Cerebellar cortex (tissue), 1 donor: Measurements from ENCODE around the gene EPB41L4B.

Experiments
- DNase-seq: peaks from one replicate; pipeline ENCODE4 v3.0.0-alpha.2; 2015; ENCODE audit warnings: low spot score

The EPB41L4B gene

DNA sequence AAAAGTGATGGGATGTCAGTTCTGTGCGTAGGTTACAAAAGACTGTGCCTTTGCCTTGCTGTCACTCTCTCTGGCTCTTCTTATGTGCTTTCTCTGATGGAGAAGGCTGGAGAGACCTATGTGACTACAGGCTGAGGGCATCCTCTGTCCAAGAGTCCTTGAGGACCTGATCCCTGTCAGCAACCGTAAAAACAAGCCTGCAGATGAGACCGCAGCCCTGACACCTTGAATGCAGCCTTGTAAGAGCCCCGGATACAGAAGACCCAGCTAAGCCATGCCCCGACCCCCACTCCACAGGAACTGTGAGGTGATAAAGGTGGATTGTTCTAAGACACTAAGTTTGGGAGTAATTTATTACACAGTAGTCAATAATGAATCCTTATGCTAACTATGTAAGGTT is 121.2 kb downstream of the EPB41L4B start:
- no peak for DNase-seq

DNA sequence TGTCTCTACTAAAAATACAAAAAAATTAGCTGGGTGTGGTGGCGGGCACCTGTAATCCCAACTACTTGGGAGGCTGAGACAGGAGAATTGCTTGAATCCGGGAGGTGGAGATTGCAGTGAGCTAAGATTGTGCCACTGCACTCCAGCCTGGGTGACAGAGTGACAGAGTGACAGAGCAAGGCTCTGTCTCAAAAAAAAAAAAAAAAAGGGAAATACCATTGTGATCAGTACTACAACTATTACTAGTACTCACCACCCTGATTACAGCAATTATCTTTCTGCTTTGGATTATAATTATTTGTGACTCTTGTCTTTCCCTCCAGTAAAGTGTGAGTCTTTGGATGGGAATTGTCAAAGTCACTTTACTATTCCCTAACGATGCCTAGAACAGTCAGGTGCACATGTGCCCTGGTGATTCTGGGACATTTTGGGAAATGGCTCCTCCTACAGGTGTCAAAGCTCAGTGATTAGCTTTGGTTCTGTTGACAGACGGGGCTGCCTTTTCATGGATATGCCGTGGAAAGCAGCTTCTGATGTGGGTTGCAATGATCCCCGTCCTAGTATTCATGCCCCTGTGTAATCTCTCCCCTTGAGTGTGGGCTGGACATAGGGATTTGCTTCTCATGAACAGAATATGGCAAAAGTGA is 122.0 kb downstream of the EPB41L4B start:
- no peak for DNase-seq

DNA sequence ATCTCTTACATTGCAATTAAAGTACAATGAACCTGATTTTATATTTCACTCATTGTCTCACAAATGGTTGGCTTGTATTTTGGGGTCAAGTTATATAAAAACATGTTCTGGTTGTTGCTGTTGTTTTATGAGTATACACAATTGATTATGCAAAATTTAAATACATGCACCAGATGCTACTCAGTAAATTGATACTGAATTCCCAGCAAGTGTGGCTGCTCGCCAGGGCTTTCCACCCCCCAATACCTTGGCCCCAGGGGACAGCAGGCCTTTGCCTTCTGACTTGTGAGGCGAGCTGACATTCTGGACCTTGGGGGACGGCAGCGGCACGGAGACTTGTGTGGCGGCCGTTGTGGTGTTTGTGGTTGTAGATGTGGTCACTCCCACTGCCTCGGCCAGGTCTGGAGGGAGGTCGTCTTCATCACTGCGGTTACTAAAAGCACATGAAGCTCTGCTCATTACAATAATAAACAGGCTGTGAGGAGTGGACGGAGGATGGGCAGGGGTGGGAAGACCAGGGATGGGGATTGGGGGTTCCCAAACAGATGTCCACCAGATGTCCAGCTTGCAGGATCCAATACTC is 126.8 kb downstream of the EPB41L4B start:
- DNase-seq = no peak

DNA sequence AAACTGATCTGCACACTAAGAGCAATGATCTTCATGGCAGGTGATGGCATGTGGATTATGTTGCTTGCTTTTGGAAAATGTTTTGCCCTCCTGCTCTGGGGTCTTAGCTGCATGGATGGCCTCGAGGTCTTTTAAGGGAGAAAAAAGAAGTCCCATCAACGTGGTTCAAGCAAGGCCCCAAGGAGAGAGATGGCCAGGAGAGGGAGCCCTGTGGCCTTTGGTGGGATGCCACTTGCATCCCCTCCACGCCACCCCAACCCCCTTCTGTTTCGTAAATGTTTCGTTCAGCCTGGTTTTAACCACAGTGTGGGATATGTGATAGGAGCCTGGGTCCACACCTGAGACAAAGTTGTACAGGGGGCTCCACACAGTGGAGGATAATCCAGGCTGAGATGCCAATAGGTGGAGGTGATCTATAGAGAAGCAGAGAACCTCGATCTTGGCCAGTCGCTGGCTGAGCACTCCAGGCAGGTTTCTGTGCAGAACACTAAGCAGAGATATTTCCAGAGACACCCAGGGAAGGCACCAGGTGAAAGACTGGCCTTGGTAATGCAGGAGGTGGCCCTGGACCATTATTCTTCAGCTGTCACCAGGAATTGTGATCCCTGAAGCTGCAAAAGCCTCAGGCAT is 128.0 kb downstream of the EPB41L4B start:
- DNase-seq = peak; percentile 44

DNA sequence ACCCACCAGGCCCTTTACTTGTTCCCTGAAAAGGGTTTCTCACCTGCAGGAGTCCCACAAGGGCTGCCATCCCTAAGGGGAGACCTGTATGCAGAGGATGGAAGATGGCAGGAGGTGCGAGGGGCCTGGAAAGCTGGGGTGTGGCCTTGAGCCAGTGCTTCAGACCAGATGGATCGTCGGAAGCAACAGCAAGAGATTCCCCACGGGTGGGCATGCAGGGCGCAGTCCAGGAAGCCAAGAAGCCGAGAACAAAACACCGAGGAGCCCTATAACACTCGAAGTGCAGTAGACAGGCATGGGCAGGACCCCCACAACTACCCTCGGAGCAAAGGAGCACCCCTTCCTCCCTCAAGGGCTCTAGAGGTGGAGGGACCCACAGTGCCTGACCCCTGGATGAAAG is 129.1 kb downstream of the EPB41L4B start:
- no peak for DNase-seq

DNA sequence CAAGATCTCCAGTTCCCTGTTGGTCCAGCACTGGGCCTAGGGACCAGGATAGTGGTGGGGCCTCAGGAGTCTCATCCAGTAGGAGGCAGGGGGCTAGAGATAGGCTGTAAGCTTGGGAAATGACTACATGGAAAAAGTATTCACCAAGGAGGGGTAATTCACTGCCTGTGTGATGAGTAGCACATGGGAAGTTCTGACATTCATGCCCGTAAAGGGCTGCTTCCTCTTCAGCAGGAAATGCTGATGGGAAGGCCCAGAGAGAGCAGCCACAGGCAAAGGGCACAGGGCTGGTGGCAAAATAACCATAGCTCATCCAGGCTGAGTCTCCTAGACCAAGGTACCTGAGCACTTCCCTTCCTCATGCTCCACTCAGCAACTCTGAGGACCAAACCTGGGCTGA is 130.7 kb downstream of the EPB41L4B start:
- no peak for DNase-seq

DNA sequence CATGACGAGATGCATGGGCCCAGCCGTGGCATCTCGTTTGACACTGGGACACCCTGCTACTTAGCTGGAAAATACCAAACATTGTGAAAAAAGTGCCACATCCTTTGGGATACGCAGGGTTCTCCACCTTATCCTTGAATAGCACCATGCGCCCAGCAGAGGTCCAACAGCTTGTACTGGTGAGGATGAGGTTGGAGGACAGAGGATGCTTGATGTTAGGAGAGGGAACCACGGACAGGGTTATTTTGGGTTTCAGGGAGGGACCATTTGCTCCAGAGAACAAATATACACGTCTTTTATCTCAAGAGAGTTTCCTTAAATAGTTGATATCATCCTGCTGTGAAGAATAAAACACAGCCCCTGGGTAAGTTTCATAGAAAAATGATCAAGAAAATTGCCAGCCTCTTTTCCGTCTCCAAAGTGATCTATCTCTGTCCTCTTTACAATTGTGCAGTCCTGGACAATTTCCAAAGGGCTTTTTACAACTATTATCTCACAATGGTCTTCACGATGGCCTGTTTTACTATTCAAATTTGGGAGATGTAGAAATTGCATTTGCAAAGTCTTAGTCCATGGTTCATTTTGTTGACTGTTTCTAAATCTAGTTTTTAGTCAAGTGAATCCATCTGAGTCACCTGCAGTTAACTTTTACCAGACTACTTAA is 133.9 kb downstream of the EPB41L4B start:
- no peak for DNase-seq

DNA sequence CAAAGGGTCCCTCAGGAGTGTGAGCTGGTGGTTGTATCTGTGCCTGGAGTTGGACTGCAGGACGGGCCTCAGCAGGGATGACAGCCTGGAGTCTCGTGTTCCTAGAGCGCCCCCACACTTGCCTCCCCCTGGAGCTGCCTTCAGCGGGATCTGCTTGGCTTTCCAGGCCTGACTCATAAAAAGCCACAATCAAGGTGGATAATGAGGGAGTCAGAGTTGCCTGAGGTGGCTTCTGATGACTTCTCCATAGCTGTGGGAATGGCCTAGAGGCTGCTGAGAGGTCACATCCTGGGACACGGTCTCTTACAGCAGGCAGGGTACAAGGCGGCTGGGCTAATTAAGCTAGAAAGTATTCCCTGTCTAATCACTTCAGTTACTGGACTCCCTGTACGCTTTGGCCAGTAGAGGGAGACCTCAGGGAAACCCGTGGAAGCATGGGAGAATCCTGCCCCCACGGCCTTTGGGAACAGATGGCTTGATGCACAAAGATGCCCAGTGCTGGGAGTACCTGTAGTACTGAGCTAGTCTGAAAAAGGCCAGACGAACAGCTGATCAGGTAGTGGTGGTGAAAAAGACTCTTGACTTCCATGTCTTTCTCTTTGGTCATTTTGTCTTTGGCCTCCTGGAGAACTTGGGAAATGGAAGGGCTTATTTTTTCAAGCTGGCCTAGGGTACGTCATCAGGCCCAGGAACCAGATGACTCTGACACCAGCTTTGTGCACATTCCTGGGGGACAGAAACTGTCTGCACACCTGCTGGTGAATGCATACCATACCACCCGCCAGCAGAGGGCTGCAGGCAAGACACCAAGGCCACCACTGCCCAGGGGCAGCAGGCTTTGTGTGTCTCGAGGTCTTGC is 137.7 kb downstream of the EPB41L4B start:
- peak; percentile 89 for DNase-seq

DNA sequence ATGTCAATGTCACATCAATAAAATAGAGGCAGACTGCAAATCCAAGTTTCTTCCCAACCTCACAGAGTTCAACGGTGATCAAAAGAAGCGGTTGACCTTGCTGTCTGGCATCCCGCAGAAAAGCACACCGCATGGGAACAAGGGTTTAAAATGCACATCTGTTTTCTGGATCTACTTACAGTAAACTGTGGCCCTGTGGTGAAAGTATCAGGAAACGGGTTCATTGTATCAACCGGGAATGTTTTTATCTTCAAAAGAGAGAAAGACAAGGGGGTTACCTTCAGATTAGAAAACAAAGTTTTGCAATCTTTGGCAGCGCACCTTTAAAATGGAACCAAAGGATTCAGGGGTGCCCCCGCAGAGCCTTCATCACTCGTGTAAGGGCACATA is 138.3 kb downstream of the EPB41L4B start:
- no peak for DNase-seq

DNA sequence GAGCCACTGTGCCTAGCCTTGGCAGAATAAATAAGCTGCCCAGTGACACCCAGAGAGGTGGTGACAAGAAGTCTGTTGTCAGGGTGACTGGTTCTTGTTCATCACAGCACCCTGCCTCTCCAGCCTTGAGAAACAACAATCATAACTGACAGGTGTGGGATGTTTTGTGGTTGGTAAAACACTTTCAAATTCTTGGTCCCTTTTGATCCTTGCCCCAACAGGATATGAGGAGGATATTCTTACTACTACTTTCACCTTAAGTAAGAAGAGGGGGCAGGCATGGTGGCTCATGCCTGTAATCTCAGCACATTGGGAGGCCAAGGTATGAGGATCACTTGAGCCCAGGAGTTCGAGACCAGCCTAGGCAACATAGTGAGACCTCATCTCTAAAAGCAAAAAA is 139.6 kb downstream of the EPB41L4B start:
- DNase-seq = no peak

DNA sequence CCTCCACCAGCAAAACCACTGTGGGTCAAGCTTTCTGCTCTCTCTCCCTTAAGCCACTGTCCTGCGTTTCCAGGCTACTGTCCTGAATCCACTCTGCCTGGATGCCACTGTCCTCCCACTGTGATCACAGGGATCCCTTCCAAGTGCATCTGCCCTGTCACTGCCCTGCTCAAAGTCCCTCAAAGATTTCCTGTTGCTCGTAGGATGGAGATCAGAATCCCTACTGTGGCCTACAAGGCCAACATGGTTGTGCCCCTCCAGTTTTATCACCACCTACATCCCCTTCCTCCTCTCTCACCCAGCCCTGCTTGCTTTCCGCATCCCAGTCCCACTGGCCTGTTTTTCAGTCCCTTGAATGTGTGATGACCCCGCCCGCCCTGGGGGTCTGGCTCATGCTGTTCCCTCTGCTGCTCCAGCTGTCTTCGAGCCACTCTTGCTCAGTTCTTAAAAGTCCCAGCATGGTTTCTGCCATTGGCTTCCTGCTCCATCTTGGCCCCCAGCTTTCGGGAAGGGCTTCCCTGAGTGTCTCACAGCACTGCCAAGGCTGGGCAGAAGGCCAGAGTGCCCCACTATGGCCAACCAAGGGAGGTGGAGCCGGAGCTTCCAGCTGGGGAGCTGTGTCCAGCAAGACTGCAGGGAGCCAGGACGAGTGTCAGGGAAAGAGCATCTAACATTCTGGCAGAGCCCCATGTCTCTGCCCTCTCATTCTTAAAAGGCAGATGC is 140.9 kb downstream of the EPB41L4B start:
- peak; percentile 87 for DNase-seq

DNA sequence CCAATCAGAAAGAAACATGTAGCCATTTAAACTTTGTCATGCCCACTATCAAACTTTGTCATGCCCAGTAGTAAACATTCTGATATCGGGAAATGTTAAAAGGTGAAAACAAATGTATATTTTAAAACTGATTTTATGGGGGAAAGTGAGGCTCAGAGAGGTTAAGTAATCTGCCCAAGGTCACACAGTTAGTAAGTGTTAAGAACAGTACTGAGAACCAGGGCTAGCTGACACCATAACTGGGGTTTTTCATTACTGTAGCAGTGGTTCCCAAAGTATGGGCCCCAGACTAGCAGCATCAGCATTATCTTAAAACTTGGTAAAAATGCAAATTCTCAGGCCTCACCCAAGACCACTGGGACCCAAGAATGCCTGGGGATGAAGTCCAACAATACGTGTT is 143.9 kb downstream of the EPB41L4B start:
- no peak for DNase-seq

DNA sequence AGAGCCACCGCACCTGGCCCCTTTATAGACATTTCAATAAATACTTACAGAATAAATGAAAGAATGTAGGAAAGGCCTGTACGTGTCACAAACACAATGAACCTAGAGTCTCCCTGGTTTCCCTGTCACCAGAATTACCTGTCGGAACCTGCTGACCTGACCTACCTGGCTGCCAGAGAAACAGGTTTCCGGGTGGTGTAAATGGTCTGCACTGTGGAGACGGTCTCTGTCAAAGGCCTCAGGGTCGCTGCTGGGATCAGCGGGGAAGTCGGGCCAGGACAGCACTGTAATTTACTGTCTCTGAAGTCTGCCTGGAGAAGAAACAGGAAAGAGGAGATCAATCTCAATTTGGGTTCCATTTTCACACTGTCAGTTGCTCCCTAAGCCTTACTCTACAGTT is 144.5 kb downstream of the EPB41L4B start:
- DNase-seq = no peak

DNA sequence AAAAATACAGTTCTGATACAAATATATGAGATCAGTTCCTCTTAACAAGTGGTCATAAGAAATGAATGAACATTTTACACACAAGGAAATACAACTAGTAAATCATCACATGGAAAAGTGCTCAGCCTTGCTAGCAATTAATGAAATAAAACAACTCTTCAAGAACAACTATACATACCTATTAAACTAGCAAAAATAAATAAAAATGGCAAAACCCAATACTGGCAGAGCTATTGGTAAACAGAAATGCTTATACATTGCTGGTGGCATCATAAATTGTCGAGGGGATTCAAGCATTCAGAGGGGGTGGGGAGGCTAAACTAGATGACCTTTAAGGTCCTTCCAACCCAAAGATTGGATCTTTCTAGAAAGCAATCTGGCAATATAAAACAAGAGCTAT is 147.9 kb downstream of the EPB41L4B start:
- no peak for DNase-seq

DNA sequence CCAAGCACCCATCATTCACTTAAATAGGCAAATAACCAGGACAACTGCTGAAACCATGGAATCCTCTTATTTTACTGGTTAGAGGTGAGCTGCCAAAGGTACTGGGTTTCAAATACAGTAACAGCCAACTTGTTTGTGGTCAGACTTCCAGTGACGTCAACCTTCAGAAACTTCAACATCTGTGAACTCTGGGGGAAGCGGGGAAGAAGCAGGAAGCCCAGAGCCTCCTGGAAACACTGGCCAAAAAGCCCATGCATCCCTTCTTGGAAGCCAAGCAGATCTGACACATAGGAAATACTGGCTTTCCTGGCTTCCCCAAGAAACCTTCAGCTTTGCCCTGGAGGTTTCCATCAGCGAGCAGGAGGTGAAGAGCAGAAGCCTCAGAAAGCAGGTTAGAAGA is 148.9 kb downstream of the EPB41L4B start:
- no peak for DNase-seq

DNA sequence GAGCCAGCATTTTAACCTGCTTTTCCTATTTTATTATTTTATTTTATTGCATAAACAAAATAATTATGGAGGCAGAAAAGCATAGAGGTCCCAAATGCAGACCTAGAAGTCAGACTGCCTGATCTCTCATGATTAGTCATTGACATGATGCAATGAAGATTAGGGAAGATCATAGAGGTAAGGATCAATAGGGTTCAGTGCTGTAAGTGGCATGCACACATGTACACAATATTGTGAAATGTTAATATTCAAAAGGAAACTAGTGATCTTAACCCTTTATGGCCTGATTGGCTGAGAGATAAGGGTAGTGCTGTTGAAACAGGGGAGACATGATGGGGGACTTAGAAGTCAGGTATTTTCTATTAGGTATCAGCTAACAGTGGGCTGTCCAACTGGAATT is 152.7 kb downstream of the EPB41L4B start:
- no peak for DNase-seq

DNA sequence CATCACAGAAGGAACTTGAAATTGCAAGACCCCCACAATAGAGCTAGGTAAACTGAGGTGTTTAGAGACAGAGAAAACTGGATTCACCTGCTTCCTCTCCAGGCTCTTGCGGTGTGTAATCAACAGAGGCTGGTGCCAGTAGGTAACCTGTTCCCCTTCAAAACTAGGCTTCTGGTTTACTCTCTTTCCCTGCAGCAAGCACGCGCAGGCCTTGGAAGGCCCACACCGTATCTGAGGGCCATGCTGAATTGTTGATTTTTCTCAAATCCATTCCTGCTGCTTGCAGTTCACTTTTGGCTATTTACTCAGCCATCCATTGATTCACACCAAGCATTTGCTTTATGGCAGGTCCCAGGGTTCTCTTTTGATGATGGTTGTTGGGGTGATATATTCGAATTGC is 153.1 kb downstream of the EPB41L4B start:
- DNase-seq = peak; percentile 48

DNA sequence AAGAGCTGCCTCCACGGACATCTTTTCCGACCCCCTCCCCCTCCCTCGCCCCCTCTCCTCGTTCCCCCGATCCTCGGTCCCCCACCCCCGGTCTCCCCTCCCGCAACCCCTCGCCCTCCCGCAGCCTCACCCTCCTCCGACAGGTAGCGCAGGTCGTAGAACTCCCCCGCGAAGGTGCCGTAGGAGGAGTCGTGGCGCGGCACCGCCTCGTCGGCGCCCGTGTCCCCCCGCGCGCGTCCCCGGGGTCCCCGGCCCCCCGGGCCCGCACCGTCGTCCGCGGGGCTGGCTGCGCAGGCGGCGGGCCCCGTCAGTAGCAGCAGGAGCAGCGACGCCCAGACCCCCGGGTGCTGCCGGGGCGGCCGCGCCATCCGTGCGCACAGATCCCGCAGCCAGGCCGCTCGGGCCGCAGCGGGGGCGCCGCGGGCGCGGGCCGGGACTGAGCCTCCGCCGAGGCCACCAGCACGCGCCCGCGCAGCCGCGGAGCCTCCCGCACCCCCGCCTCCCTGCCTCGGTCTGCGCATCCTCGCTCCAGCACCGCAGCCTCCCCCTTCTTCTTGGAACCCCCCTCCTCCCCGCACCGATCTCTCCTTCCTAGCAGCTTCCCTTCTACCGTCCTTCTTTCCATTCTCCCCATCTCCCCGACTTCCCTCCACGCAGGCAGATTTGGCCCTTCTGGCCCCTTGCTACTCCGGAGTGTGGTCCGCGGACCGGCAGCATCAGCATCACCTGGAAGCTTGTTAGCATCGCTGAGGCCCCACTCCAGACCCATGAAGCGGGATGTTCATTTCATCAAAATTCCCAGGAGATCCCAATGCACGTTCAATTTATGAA is 153.9 kb downstream of the EPB41L4B start, which contains the start of gene FRRS1L:
FRRS1L (minus strand) TSS at position 479 of the 831 bp plus-strand sequence; CDS start at position 368, 111 bp downstream.
- no peak for DNase-seq

DNA sequence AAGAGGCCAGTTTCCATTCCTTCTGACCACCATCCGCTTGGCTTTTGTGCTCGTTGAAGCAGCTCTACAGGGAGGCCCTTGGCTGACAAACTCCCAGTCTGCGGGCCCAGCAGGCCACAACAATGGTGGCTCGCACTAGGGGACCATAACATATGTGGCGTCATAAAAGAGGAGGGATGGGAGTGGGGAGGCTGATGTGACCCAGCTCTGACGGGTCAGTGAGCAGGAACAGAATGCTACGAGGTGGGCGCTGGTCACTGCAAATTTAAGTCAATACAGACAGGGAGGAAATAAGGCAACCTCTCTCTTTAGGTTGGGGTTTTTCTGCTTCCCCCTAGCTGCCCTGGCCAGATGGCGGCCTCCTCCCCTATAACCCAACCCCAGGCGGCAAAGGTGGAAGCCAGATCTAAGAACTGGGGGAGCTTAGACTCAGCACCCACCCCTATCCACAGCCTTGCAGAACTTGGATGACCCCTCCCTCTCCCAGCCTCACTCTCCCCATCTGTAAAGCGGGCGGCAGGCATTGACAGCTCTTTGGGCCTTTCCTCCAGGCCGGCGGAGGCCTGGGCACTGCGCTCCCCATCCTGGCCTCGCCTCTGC is 154.6 kb downstream of the EPB41L4B start:
- peak; percentile 47 for DNase-seq

DNA sequence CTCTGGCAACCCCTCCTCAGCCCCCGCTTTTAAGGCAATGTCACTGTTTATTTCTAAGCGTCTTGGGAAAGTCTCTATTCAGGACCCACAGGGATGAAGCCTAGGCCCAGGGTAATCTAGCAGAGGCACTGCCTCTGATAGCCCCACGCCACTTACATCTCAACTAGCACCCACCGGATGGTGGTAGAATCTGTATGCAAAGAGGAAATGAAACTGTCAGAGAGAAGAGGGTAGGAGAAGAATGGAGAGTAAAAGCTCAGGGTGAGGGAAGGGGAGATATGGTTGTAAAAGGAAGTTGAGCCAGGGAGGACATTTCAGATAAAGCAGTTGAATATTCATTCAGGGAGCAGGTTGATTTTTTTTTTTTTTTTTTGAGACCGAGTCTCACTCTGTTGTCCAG is 156.8 kb downstream of the EPB41L4B start:
- DNase-seq = no peak
